Spleen (tissue), 11 donors: ENCODE measurements around the gene MED12L. TPM values are rescaled to one million over a fixed set of nuclear protein-coding genes. Genes with fewer than 3 reads are reported as not detected.
A peak's percentile ranks its signal among the peaks of the same experiment; 100 is the strongest.

ENCODE experiments used
- DNase-seq: peaks from one replicate; pipeline ENCODE4 v3.0.0-alpha.2; 2020
- H3K27ac ChIP-seq, 8 donors: fragments of 200-600 bp; sonication (generic) in 7 of 8; 1 replicate in 4 of 8; 2 replicates in 4 of 8; pipeline versions ENCODE4 v1.5.0 to v1.8.0; 2016 to 2021; ENCODE audit warnings: inconsistent platforms in 4 of 8, mild to moderate bottlenecking in 4 of 8, moderate library complexity in 1 of 8
- H3K27me3 ChIP-seq, 7 donors: fragments of 200-600 bp; sonication (generic) in 6 of 7; replicated peaks in 1 of 7; 1 replicate in 4 of 7; 2 replicates in 3 of 7; pipeline versions ENCODE4 v1.5.0 to v1.8.0; 2016 to 2021; ENCODE audit warnings: inconsistent platforms in 3 of 7, mild to moderate bottlenecking in 1 of 7
- H3K36me3 ChIP-seq, 6 donors: fragments of 200-600 bp; sonication (generic) in 5 of 6; 1 replicate in 4 of 6; 2 replicates in 2 of 6; pipeline versions ENCODE4 v1.5.0 to v1.8.0; 2016 to 2021; ENCODE audit warnings: inconsistent platforms in 2 of 6
- H3K4me1 ChIP-seq, 6 donors: fragments of 200-600 bp; sonication (generic) in 5 of 6; 1 replicate in 3 of 6; 2 replicates in 3 of 6; pipeline versions ENCODE4 v1.5.0 to v1.8.0; 2016 to 2021; ENCODE audit warnings: inconsistent platforms in 3 of 6
- H3K4me3 ChIP-seq, 8 donors: fragments of 200-600 bp; sonication (generic) in 7 of 8; 1 replicate in 4 of 8; 2 replicates in 4 of 8; pipeline versions ENCODE4 v1.5.0 to v1.8.0; 2016 to 2021; ENCODE audit warnings: inconsistent platforms in 4 of 8, mild to moderate bottlenecking in 4 of 8, moderate library complexity in 2 of 8
- H3K9me3 ChIP-seq, 8 donors: fragments of 200-600 bp; sonication (generic) in 7 of 8; 1 replicate in 4 of 8; 2 replicates in 4 of 8; pipeline versions ENCODE4 v1.5.0 to v1.8.0; 2016 to 2021; ENCODE audit warnings: inconsistent platforms in 4 of 8
- POLR2A ChIP-seq, 3 donors: fragments of 450-650 bp; IDR thresholded peaks; one replicate each; pipeline ENCODE4 v1.5.1; 2017; ENCODE audit warnings: antibody characterized with exemption in 3 of 3, mild to moderate bottlenecking in 1 of 3
- POLR2AphosphoS5 ChIP-seq, 3 donors: sonication (generic); formaldehyde crosslinking; IDR thresholded peaks; one replicate each; pipeline ENCODE4 v1.5.1; 2017; ENCODE audit warnings: antibody characterized with exemption in 3 of 3
- WGBS, 5 donors: extraction: QIAGEN DNeasy Blood & Tissue Kit in 3 of 5; methylation state at CpG; one replicate each; pipeline versions ENCODE4 v1.1.5 to v1.1.7; 2013 to 2018; 5-methylcytosine and 5-hydroxymethylcytosine counted together
- intact Hi-C: fragments of 100-400 bp; cut with DNase I; formaldehyde crosslinking; loops from one replicate; pipeline ENCODE4 v1.15.0; 2023; ENCODE audit warnings: low total_unique reads
- polyA plus RNA-seq, 3 donors: library from polyadenylated mRNA; stranded (reverse); fragments of 200-250 nt; gene quantifications; one replicate each; pipeline ENCODE4 v1.2.1, GENCODE V29; 2013
- total RNA-seq, 7 donors: library from RNA; depleted of rRNA in 3 of 7; stranded (reverse); fragments of >200 nt in 3 of 7; fragmentation: NEBNext Ultra II Directional in 4 of 7; extraction: Animal tissue kit (Norgen Biotek cat#: 25700) in 4 of 7; gene quantifications; one replicate each; pipeline versions ENCODE4 v1.1.0 to v1.2.1, GENCODE V29; 2016 to 2021
- TF ChIP-seq, protein P1 (sequence below), 11 experiments: fragments of 200-600 bp in 7 of 11; fragments of 450-650 bp in 4 of 11; sonication (generic) in 4 of 11; IDR thresholded peaks in 8 of 11; conservative IDR thresholded peaks in 3 of 11; 1 replicate in 7 of 11; 2 replicates in 4 of 11; pipeline versions ENCODE4 v1.4.0 to v1.8.0; 2016 to 2021; ENCODE audit warnings: antibody characterized with exemption in 11 of 11, inconsistent platforms in 4 of 11, mild to moderate bottlenecking in 1 of 11
- donor health status: healthy with polysubstance abuse.
- donor health status: DM: no; HTN: no; CAD: no; lungs with moderate emphysema.
- donor health status: DM: no; HTN: no; CAD: no.
- donor health status: Bipolar disorder and iron deficiency.
- donor health status: healthy.
- donor health status: DM: no; HTN: no; CAD: no.
- donor health status: DM: yes; HTN: yes; CAD: no.

The MED12L gene
- total and polyA plus RNA-seq, 10 donors = 0.02 to 4.5 (median 1.5) TPM

DNA sequence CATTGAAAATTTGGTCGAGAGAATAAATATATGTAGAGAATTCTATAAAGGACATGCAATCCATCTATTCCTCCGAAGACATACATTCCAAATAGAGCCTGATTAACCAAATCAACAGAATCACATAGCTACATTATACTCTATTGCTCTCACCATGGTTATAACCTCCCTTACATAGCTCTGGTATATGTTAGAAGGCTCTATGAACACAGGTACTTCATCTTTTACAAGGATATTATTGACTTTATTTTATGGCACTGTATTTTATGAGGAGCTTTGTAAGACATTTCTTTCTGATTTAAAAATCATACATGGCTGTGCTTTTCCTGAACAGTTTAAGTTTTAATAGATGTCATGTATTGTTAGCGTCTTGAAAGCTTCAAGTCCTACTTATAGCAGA lies 370.6 kb downstream of the MED12L start:
- Histone ChIP-seq H3K27me3 (peaks cover 0 to 17% (median 5%) of the 10 kb centered on the region in 7 donors), H3K9me3 (no peaks in the 10 kb centered on the region), H3K4me3 (no peak overlapping the region), H3K4me1 (peaks cover 0 to 6% (median 3%) of the 10 kb centered on the region in 6 donors), H3K27ac (no peak overlapping the region), H3K36me3 (no peaks in the 10 kb centered on the region)
- TF ChIP-seq POLR2A (IDR thresholded peaks at IDR 0.05) = no peak
- no peak for DNase-seq
- 91 to 95% (median 92%) methylated on average over 3 of the region's 3 CpGs for WGBS, 5 donors
- intact Hi-C loops = no loop called here

GRCh38 chr3:151459358-151459757 lies 373.9 kb downstream of the MED12L start:
- no peak for DNase-seq
- TF ChIP-seq POLR2A (IDR thresholded peaks at IDR 0.05) (no peak), POLR2AphosphoS5 (IDR thresholded peaks at IDR 0.05) (no peak)
- TF ChIP-seq, protein P1, sequence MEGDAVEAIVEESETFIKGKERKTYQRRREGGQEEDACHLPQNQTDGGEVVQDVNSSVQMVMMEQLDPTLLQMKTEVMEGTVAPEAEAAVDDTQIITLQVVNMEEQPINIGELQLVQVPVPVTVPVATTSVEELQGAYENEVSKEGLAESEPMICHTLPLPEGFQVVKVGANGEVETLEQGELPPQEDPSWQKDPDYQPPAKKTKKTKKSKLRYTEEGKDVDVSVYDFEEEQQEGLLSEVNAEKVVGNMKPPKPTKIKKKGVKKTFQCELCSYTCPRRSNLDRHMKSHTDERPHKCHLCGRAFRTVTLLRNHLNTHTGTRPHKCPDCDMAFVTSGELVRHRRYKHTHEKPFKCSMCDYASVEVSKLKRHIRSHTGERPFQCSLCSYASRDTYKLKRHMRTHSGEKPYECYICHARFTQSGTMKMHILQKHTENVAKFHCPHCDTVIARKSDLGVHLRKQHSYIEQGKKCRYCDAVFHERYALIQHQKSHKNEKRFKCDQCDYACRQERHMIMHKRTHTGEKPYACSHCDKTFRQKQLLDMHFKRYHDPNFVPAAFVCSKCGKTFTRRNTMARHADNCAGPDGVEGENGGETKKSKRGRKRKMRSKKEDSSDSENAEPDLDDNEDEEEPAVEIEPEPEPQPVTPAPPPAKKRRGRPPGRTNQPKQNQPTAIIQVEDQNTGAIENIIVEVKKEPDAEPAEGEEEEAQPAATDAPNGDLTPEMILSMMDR (IDR thresholded peaks at IDR 0.05 in 8 of 11, conservative IDR thresholded peaks at IDR 0.05 in 3 of 11) = no peak
- no peaks in the 10 kb centered on the region for H3K36me3 ChIP-seq
- 42 to 70% (median 59%) methylated on average over 3 of the region's 3 CpGs for WGBS, 5 donors
- H3K4me3 ChIP-seq = no peak overlapping the region
- H3K4me1 ChIP-seq = peaks cover 0 to 8% (median 6%) of the 10 kb centered on the region in 6 donors
- H3K27ac ChIP-seq = no peak overlapping the region
- H3K9me3 ChIP-seq = no peaks in the 10 kb centered on the region
- intact Hi-C loops = no loop called here
- peaks cover 0 to 34% (median 9%) of the 10 kb centered on the region in 7 donors for H3K27me3 ChIP-seq

DNA sequence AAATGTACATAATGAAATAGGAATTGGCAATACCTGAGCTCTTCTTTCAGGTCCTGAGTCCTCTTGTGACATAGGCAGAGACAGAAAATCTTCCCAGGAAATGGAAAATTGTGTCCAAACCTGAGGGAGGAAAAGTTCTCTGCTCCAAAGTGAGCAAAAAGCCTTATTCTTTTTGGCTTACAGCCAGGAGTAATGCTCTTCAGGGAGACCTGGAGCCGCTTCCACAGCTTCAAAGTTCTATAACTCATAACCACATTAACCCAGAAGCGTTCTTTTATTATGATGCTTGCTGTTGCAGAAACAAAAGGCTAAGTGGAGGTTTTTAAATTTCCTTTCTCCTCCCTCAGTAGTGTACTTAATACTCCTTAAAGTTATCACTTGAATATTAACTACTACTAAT lies 374.8 kb downstream of the MED12L start:
- Histone ChIP-seq H3K9me3 (no peaks in the 10 kb centered on the region), H3K36me3 (no peaks in the 10 kb centered on the region), H3K4me3 (peak overlapping the region in 5 of 8 donors; percentile 32 to 59 (median 34)), H3K27ac (no peak overlapping the region), H3K4me1 (peaks cover 0 to 8% (median 6%) of the 10 kb centered on the region in 6 donors), H3K27me3 (peaks cover 0 to 34% (median 9%) of the 10 kb centered on the region in 7 donors)
- intact Hi-C loops = no loop called here
- WGBS, 5 donors = 37 to 69% (median 59%) methylated on average over 2 of the region's 2 CpGs
- no peak for DNase-seq
- TF ChIP-seq POLR2A (IDR thresholded peaks at IDR 0.05) (no peak), POLR2AphosphoS5 (IDR thresholded peaks at IDR 0.05) (no peak)
- TF ChIP-seq, protein P1 (IDR thresholded peaks at IDR 0.05 in 8 of 11, conservative IDR thresholded peaks at IDR 0.05 in 3 of 11) = no peak

DNA sequence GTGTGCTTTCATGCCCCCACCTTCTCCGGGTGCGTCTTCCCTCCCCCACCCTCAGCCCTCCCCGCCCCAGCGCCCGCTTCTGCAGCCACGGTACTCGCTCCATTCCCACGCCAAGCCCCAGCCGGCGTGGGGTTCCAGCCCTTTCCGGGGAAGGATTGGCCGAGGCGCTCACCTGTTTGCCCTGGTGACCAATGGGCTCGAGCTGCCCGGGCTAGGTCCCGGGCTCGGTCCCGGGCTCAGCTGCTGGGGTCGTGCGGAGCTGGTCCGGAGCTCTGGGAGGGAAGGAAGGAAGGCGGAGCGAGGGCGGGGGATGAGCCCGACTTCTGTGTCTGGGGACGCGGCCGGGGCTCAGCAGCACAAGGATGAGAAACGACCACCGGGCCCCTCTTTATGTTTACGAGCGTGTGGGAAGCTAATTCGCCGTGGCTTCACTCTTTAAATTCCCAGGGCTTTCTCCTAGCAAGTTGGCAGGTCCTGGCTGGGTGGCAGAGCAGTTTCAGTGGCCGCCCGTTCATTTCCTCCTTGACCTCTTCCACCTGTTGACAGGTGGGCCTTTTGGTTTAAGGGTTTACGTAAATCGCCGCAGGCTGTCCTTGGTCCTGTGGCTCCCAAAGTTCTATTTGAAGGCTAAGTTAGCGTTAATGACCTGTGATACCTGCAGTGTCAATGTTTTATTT lies 375.4 kb downstream of the MED12L start, which contains the start of gene IGSF10:
Gene IGSF10, minus strand, starts transcription at position 288 of the 677 bp plus-strand sequence. CDS start 2,352 bp downstream, outside the sequence.
- H3K27me3 ChIP-seq = peaks cover 0 to 34% (median 9%) of the 10 kb centered on the region in 7 donors
- WGBS, 5 donors = 21 to 55% (median 41%) methylated on average over 30 to 40 of the region's 40 CpGs
- DNase-seq = peak; percentile 75
- peaks cover 0 to 8% (median 6%) of the 10 kb centered on the region in 6 donors for H3K4me1 ChIP-seq
- TF ChIP-seq, protein P1 (IDR thresholded peaks at IDR 0.05 in 8 of 11, conservative IDR thresholded peaks at IDR 0.05 in 3 of 11) = no peak
- TF ChIP-seq POLR2AphosphoS5 (IDR thresholded peaks at IDR 0.05) (no peak), POLR2A (IDR thresholded peaks at IDR 0.05) (no peak)
- no peaks in the 10 kb centered on the region for H3K9me3 ChIP-seq
- no peaks in the 10 kb centered on the region for H3K36me3 ChIP-seq
- intact Hi-C loops = no loop called here
- H3K27ac ChIP-seq = no peak within 1 kb of the TSS
- H3K4me3 ChIP-seq = peak within 1 kb of the TSS in 7 of 8 donors; percentile 14 to 59 (median 33)
